ENCODE data around the gene SLC30A5. TPM values are rescaled to one million over a fixed set of nuclear protein-coding genes. Genes with fewer than 3 reads are reported as not detected.

The SLC30A5 gene
- total RNA-seq, 2 experiments from 2014 or later = 30.2 to 42.6 TPM

DNA sequence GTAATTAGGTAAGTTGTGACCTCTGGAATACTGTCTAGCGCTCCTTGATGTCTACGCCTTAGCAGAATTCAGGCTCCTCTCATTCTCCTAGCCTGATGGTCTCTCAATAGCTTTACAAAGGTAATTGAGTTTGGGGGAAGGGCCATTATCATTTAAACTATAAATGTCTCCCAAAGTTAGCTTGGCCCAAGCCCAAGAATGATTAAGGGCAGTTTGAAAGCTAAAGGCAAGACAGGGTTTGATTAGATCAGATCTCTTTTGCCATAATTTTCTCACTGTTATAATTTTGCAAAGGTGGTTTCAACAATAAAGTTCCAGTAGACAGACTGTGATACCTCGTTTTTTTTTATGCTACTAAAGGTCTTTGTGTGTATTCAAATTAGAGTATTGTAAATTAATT, 3.7 kb upstream of the SLC30A5 start:
- no peak overlapping the region for H2AFZ ChIP-seq (ENCODE audit: low read length)
- DNase-seq (ENCODE audit: low spot score) = no peak
- TF ChIP-seq, protein P1, sequence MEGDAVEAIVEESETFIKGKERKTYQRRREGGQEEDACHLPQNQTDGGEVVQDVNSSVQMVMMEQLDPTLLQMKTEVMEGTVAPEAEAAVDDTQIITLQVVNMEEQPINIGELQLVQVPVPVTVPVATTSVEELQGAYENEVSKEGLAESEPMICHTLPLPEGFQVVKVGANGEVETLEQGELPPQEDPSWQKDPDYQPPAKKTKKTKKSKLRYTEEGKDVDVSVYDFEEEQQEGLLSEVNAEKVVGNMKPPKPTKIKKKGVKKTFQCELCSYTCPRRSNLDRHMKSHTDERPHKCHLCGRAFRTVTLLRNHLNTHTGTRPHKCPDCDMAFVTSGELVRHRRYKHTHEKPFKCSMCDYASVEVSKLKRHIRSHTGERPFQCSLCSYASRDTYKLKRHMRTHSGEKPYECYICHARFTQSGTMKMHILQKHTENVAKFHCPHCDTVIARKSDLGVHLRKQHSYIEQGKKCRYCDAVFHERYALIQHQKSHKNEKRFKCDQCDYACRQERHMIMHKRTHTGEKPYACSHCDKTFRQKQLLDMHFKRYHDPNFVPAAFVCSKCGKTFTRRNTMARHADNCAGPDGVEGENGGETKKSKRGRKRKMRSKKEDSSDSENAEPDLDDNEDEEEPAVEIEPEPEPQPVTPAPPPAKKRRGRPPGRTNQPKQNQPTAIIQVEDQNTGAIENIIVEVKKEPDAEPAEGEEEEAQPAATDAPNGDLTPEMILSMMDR (conservative IDR thresholded peaks at IDR 0.05; ENCODE audit: low read length) = no peak
- no peak for TF ChIP-seq EZH2phosphoT487 (IDR thresholded peaks at IDR 0.05; ENCODE audit: borderline replicate concordance, low read depth, low read length)
- H3K79me2 ChIP-seq (ENCODE audit: insufficient read depth, low read depth, low read length) = peaks cover 9% of the 10 kb centered on the region
- ChIA-PET CTCF (ENCODE audit: unreplicated experiment) (no interaction called here), POLR2A (interaction anchor here (0.5 kb wide), 1 partner anchor 40 kb away, joined by 3 read pairs; no protein-coding TSS in a partner anchor)
- no peak overlapping the region for H3K27ac ChIP-seq (ENCODE audit: low read depth, low read length, poor library complexity, severe bottlenecking)
- peaks cover 8% of the 10 kb centered on the region for H3K4me1 ChIP-seq (ENCODE audit: insufficient read depth, low read length, poor library complexity, severe bottlenecking)
- no peaks in the 10 kb centered on the region for H3K36me3 ChIP-seq (ENCODE audit: insufficient read depth, low read length)
- no TSS peak for BruUV-seq (replicated peaks)
- no peak overlapping the region for H3K4me2 ChIP-seq (ENCODE audit: low read length)
- intact Hi-C loops (cut with micrococcal nuclease; ENCODE audit: unreplicated experiment) = loop anchor here (5.0 kb wide), 2 partner anchors 77 to 322 kb away; partner anchors contain the start of gene CCNB1
- H3K4me3 ChIP-seq (ENCODE audit: low read depth, low read length, poor library complexity, severe bottlenecking) = no peak overlapping the region
- no peaks in the 10 kb centered on the region for H4K20me1 ChIP-seq (ENCODE audit: insufficient read depth, low read length)
- no peaks in the 10 kb centered on the region for H3K9me2 ChIP-seq (ENCODE audit: insufficient read depth, low read length)
- H3K9me3 ChIP-seq (ENCODE audit: low read length) = no peaks in the 10 kb centered on the region

DNA sequence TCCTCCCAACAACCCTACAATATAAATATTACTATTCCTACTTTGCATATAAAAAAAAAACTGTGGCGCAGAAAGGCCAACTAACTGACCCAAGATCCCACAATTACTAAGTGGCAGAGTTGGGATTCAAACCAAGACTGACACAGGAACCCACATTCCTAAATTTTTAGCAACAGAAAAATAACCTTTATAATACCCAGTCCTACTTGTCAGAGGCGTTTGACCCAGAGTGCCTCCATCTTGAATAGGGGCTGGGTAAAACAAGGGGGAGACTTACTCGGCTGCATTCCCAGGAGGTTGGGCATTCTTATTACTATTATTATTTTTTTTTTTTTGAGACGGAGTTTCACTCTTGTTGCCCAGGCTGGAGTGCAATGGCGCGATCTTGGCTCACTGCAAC, 2.0 kb upstream of the SLC30A5 start:
- intact Hi-C loops (cut with micrococcal nuclease; ENCODE audit: unreplicated experiment) = loop anchor here (5.0 kb wide), 2 partner anchors 76 to 321 kb away; partner anchors contain the start of gene CCNB1
- DNase-seq (ENCODE audit: low spot score) = no peak
- CTCF ChIA-PET (ENCODE audit: unreplicated experiment) = no interaction called here
- Histone ChIP-seq H3K4me3 (ENCODE audit: low read depth, low read length, poor library complexity, severe bottlenecking) (no peak overlapping the region), H4K20me1 (ENCODE audit: insufficient read depth, low read length) (peaks cover 6% of the 10 kb centered on the region; the same call in 1 of the 2 replicates), H2AFZ (ENCODE audit: low read length) (no peak overlapping the region), H3K4me2 (ENCODE audit: low read length) (no peak overlapping the region), H3K79me2 (ENCODE audit: insufficient read depth, low read depth, low read length) (peaks cover 25% of the 10 kb centered on the region), H3K9me2 (ENCODE audit: insufficient read depth, low read length) (no peaks in the 10 kb centered on the region), H3K4me1 (ENCODE audit: insufficient read depth, low read length, poor library complexity, severe bottlenecking) (peaks cover 14% of the 10 kb centered on the region), H3K27ac (ENCODE audit: low read depth, low read length, poor library complexity, severe bottlenecking) (no peak overlapping the region), H3K9me3 (ENCODE audit: low read length) (no peaks in the 10 kb centered on the region), H3K36me3 (ENCODE audit: insufficient read depth, low read length) (peaks cover 8% of the 10 kb centered on the region; the same call in 1 of the 2 replicates)
- POLR2A ChIA-PET = no interaction called here
- BruUV-seq (replicated peaks) = no TSS peak
- TF ChIP-seq, protein P1 (conservative IDR thresholded peaks at IDR 0.05; ENCODE audit: low read length) = no peak
- TF ChIP-seq EZH2phosphoT487 (IDR thresholded peaks at IDR 0.05; ENCODE audit: borderline replicate concordance, low read depth, low read length) = no peak

- intact Hi-C loops (cut with micrococcal nuclease; ENCODE audit: unreplicated experiment) = loop anchor here (1.0 to 5.0 kb wide), 4 partner anchors 74 to 319 kb away; partner anchors contain the start of genes CCDC125 and CCNB1
- peaks cover 6% of the 10 kb centered on the region; the same call in 1 of the 2 replicates for H4K20me1 ChIP-seq (ENCODE audit: insufficient read depth, low read length)
Observed at GRCh38 chr5:69092969-69093368, 845 bp upstream of the SLC30A5 start.

More at GRCh38 chr5:69092969-69093368, 845 bp upstream of the SLC30A5 start:
- Histone ChIP-seq H3K79me2 (ENCODE audit: insufficient read depth, low read depth, low read length) (peaks cover 29% of the 10 kb centered on the region), H3K9me3 (ENCODE audit: low read length) (no peaks in the 10 kb centered on the region), H3K4me3 (ENCODE audit: low read depth, low read length, poor library complexity, severe bottlenecking) (no peak overlapping the region), H3K9me2 (ENCODE audit: insufficient read depth, low read length) (no peaks in the 10 kb centered on the region), H3K4me1 (ENCODE audit: insufficient read depth, low read length, poor library complexity, severe bottlenecking) (peaks cover 14% of the 10 kb centered on the region), H2AFZ (ENCODE audit: low read length) (peak overlapping the region; percentile 80; the same call in 1 of the 2 replicates), H3K4me2 (ENCODE audit: low read length) (no peak overlapping the region), H3K36me3 (ENCODE audit: insufficient read depth, low read length) (peaks cover 16% of the 10 kb centered on the region), H3K27ac (ENCODE audit: low read depth, low read length, poor library complexity, severe bottlenecking) (no peak overlapping the region)
- BruUV-seq (replicated peaks) = no TSS peak
- CTCF ChIA-PET (ENCODE audit: unreplicated experiment) = interaction anchor here (0.7 to 1.3 kb wide), 3 partner anchors 9 to 280 kb away, joined by 3 to 6 read pairs (median 3); no protein-coding TSS in a partner anchor
- TF ChIP-seq EZH2phosphoT487 (IDR thresholded peaks at IDR 0.05; ENCODE audit: borderline replicate concordance, low read depth, low read length) = no peak
- TF ChIP-seq, protein P1 (conservative IDR thresholded peaks at IDR 0.05; ENCODE audit: low read length) = no peak
- DNase-seq (ENCODE audit: low spot score) = no peak
- POLR2A ChIA-PET = interaction anchor here (1.4 to 1.8 kb wide), 2 partner anchors 9 to 279 kb away, joined by 4 to 8 read pairs; no protein-coding TSS in a partner anchor

Measured in OCI-LY7 (cell line).